ENCODE measurements around the gene ARHGAP6. TPM values are rescaled to one million over a fixed set of nuclear protein-coding genes. Genes with fewer than 3 reads are reported as not detected.

The ARHGAP6 gene
- total and polyA plus RNA-seq, 2 of the 4 experiments (the other 2 are of a cell fraction): 1.4 to 1.8 TPM

DNA sequence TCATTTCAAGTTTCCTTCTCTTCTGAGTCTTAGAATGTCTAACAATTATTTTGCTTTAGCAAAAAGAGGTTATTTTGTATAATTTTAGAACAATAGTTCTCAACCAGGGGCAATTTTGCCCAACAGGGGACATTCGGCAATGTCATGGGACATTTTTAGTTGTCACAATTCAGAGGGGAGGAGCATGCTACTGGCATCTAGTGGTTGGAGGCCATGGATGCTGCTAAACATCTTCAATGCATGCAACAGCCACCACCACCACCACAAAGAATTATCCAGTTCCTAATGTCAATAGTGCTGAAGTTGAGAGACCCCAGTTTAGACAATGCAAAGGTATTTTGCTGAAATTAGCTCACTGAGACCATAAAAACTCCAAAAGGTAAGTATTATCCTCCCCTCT, 122.5 kb downstream of the ARHGAP6 start:
- H3K4me1 ChIP-seq (ENCODE audit: control insufficient read depth, insufficient read depth, low read length): no peaks in the 10 kb centered on the region
- H3K9me3 ChIP-seq (ENCODE audit: control insufficient read depth, insufficient read depth, low read length): no peaks in the 10 kb centered on the region; the same call in 1 of the 2 replicates
- H3K36me3 ChIP-seq (ENCODE audit: control insufficient read depth, insufficient read depth, low read length): no peaks in the 10 kb centered on the region
- H4K8ac ChIP-seq (ENCODE audit: low read depth in 2 of 2, low read length in 2 of 2): no peak overlapping the region
- DNase-seq: no peak
- no peak for TF ChIP-seq ELK1 (IDR thresholded peaks at IDR 0.05; ENCODE audit: borderline replicate concordance, low read depth, low read length)
- no peak for TF ChIP-seq POLR2A (IDR thresholded peaks at IDR 0.05; ENCODE audit: low read depth, low read length)
- no peak for TF ChIP-seq RFX5 (IDR thresholded peaks at IDR 0.05; ENCODE audit: low read depth, low read length)
- no peak for TF ChIP-seq SMC3 (IDR thresholded peaks at IDR 0.05; ENCODE audit: low read depth, low read length)
- TF ChIP-seq MXI1 (IDR thresholded peaks at IDR 0.05; ENCODE audit: borderline replicate concordance, low read depth, low read length): no peak
- TF ChIP-seq BHLHE40 (IDR thresholded peaks at IDR 0.05; ENCODE audit: low read depth, low read length): no peak
- TF ChIP-seq NFE2L2 (IDR thresholded peaks at IDR 0.05; ENCODE audit: low read depth, low read length): no peak
- no peak for TF ChIP-seq CEBPB (IDR thresholded peaks at IDR 0.05; ENCODE audit: low read depth, low read length)
- TF ChIP-seq FOS (IDR thresholded peaks at IDR 0.05; ENCODE audit: low read depth, low read length): no peak
- no peak for TF ChIP-seq CHD1 (IDR thresholded peaks at IDR 0.05; ENCODE audit: low read depth, low read length)
- no peak overlapping the region for H3K23ac ChIP-seq (ENCODE audit: low read depth, low read length)
- no peak overlapping the region for H3K14ac ChIP-seq (replicated peaks; ENCODE audit: low read depth, low read length)
- no peak overlapping the region for H3K4me3 ChIP-seq (ENCODE audit: insufficient read depth, low read depth, low read length)
- POLR2A ChIA-PET (ENCODE audit: unreplicated experiment): no interaction called here
- H2BK20ac ChIP-seq (ENCODE audit: low read depth, low read length): no peak overlapping the region
- no peak overlapping the region for H3K4me2 ChIP-seq (ENCODE audit: low read depth, low read length)
- no peak overlapping the region for H4K91ac ChIP-seq (ENCODE audit: insufficient read depth, low read depth, low read length)
- H3K9ac ChIP-seq (ENCODE audit: low read depth, low read length): no peak overlapping the region
- H3K27me3 ChIP-seq (ENCODE audit: control insufficient read depth, insufficient read depth, low read length): no peaks in the 10 kb centered on the region
- no peak overlapping the region for H3K4ac ChIP-seq (ENCODE audit: low read depth, low read length)
- no TSS peak for BruUV-seq (replicated peaks)
- no peaks in the 10 kb centered on the region for H4K20me1 ChIP-seq (ENCODE audit: insufficient read depth, low read length)
- H2AK5ac ChIP-seq (ENCODE audit: low read depth, low read length): no peak overlapping the region
- dilution Hi-C loops (cut with HindIII; ENCODE audit: low sequenced_read_pairs, unreplicated experiment) (no loop called here), intact Hi-C loops (cut with micrococcal nuclease) (no loop called here), in situ Hi-C loops (cut with MboI; ENCODE audit: low sequenced_read_pairs) (no loop called here)
- H2AK9ac ChIP-seq (replicated peaks; ENCODE audit: low read depth, low read length, poor library complexity): no peak overlapping the region
- no peaks in the 10 kb centered on the region for H3K9me1 ChIP-seq (ENCODE audit: insufficient read depth, low read length)
- WGBS, 2 experiments (ENCODE audit: extremely low coverage in 2 of 2, insufficient read length in 1 of 2): no CpG with 5 or more reads among the region's 1 CpG
- no peak overlapping the region for H2BK15ac ChIP-seq (ENCODE audit: low read depth, low read length)
- H3K18ac ChIP-seq (ENCODE audit: low read depth, low read length): no peak overlapping the region
- no peak overlapping the region for H2BK120ac ChIP-seq (ENCODE audit: low read depth, low read length)
- no peak overlapping the region for H4K5ac ChIP-seq (ENCODE audit: low read depth, low read length)
- no peak overlapping the region for H3K27ac ChIP-seq (ENCODE audit: insufficient read depth, low read length)
- CTCF ChIA-PET: interaction anchor here (0.6 kb wide), 1 partner anchor 596 kb away, joined by 3 read pairs; no protein-coding TSS in a partner anchor
- ATAC-seq (ENCODE audit: low read depth): no peak
- H3K56ac ChIP-seq (ENCODE audit: extremely low read depth, insufficient read depth, low read length): no peak overlapping the region
- no peak overlapping the region for H2AFZ ChIP-seq (replicated peaks; ENCODE audit: low read length, poor library complexity)
- no peak overlapping the region for H2BK5ac ChIP-seq (ENCODE audit: low read depth, low read length, poor library complexity, severe bottlenecking)
- no peaks in the 10 kb centered on the region for H3K79me1 ChIP-seq (ENCODE audit: low read depth in 1 of 2, low read length in 2 of 2)
